Measurements from ENCODE around the gene H19.

The H19 gene

DNA sequence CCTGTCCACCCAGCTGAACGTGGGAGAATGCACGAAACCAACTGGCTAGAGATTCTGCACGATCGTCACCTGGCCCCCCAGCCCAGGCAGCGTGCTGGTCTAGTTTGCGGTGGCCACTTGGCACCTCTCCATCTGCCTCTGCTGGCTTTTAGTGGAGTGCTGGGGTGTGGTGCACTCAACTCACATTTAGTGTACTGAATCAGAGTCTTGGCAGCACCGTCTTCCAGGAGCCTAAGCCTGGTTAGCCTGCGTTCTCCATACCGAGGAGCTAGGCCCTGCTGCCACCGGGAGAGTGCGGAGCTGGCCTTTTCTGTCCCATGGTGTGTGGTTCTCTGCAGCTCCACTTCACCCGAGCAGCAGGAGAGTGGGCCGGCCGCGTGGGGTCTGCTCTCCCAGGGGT lies 47.7 kb downstream of the H19 start:
- TF ChIP-seq EZH2 (IDR thresholded peaks at IDR 0.05; ENCODE audit: borderline replicate concordance, low read length) (no peak), CTCF (IDR thresholded peaks at IDR 0.05; ENCODE audit: low read length) (no peak)
- H3K9me2 ChIP-seq (ENCODE audit: low read depth, low read length): no peaks in the 10 kb centered on the region
- no peaks in the 10 kb centered on the region for H3F3A ChIP-seq (ENCODE audit: insufficient read depth, low read length)
- H3K27ac ChIP-seq (ENCODE audit: low read depth, low read length, poor library complexity, severe bottlenecking): no peak overlapping the region
- no peak overlapping the region for H3K9ac ChIP-seq (ENCODE audit: low read length)
- no peaks in the 10 kb centered on the region for H3K9me3 ChIP-seq (ENCODE audit: low read length)
- H3K4me2 ChIP-seq (ENCODE audit: low read length): no peak overlapping the region
- H3K36me3 ChIP-seq (ENCODE audit: insufficient read depth, low read length): no peaks in the 10 kb centered on the region
- H3K4me1 ChIP-seq (ENCODE audit: insufficient read depth, low read length, severe bottlenecking): no peaks in the 10 kb centered on the region
- H4K20me1 ChIP-seq (ENCODE audit: insufficient read depth, low read length): no peaks in the 10 kb centered on the region
- no peak overlapping the region for H2AFZ ChIP-seq (ENCODE audit: low read length)
- no peaks in the 10 kb centered on the region for H3K27me3 ChIP-seq (ENCODE audit: insufficient read depth, low read length)
- no peaks in the 10 kb centered on the region for H3K79me2 ChIP-seq (ENCODE audit: insufficient read depth, low read length)
- no peak overlapping the region for H3K4me3 ChIP-seq (ENCODE audit: low read depth, low read length, poor library complexity, severe bottlenecking)

GRCh38 chr11:1949302-1949701 lies 48.3 kb downstream of the H19 start:
- Histone ChIP-seq H4K20me1 (ENCODE audit: insufficient read depth, low read length) (no peaks in the 10 kb centered on the region), H3K36me3 (ENCODE audit: insufficient read depth, low read length) (no peaks in the 10 kb centered on the region), H3F3A (ENCODE audit: insufficient read depth, low read length) (no peaks in the 10 kb centered on the region)

GRCh38 chr11:1948389-1948788 lies 49.3 kb downstream of the H19 start:
- no peaks in the 10 kb centered on the region for H3K9me2 ChIP-seq (ENCODE audit: low read depth, low read length)
- H3K9me3 ChIP-seq (ENCODE audit: low read length): no peaks in the 10 kb centered on the region
- no peak overlapping the region for H3K4me2 ChIP-seq (ENCODE audit: low read length)
- no peak overlapping the region for H3K27ac ChIP-seq (ENCODE audit: low read depth, low read length, poor library complexity, severe bottlenecking)
- H3K27me3 ChIP-seq (ENCODE audit: insufficient read depth, low read length): no peaks in the 10 kb centered on the region
- no peaks in the 10 kb centered on the region for H3K36me3 ChIP-seq (ENCODE audit: insufficient read depth, low read length)
- H4K20me1 ChIP-seq (ENCODE audit: insufficient read depth, low read length): no peaks in the 10 kb centered on the region
- no peak overlapping the region for H2AFZ ChIP-seq (ENCODE audit: low read length)
- TF ChIP-seq CTCF (IDR thresholded peaks at IDR 0.05; ENCODE audit: low read length) (no peak), EZH2 (IDR thresholded peaks at IDR 0.05; ENCODE audit: borderline replicate concordance, low read length) (no peak)
- H3F3A ChIP-seq (ENCODE audit: insufficient read depth, low read length): no peaks in the 10 kb centered on the region
- H3K4me1 ChIP-seq (ENCODE audit: insufficient read depth, low read length, severe bottlenecking): no peaks in the 10 kb centered on the region
- H3K9ac ChIP-seq (ENCODE audit: low read length): no peak overlapping the region
- no peaks in the 10 kb centered on the region for H3K79me2 ChIP-seq (ENCODE audit: insufficient read depth, low read length)
- H3K4me3 ChIP-seq (ENCODE audit: low read depth, low read length, poor library complexity, severe bottlenecking): no peak overlapping the region

More at GRCh38 chr11:1949302-1949701, 48.3 kb downstream of the H19 start:
- Histone ChIP-seq H3K9ac (ENCODE audit: low read length) (no peak overlapping the region), H3K27me3 (ENCODE audit: insufficient read depth, low read length) (no peaks in the 10 kb centered on the region), H3K9me3 (ENCODE audit: low read length) (no peaks in the 10 kb centered on the region), H3K79me2 (ENCODE audit: insufficient read depth, low read length) (no peaks in the 10 kb centered on the region), H2AFZ (ENCODE audit: low read length) (no peak overlapping the region), H3K4me3 (ENCODE audit: low read depth, low read length, poor library complexity, severe bottlenecking) (no peak overlapping the region), H3K4me2 (ENCODE audit: low read length) (no peak overlapping the region), H3K9me2 (ENCODE audit: low read depth, low read length) (no peaks in the 10 kb centered on the region), H3K27ac (ENCODE audit: low read depth, low read length, poor library complexity, severe bottlenecking) (no peak overlapping the region), H3K4me1 (ENCODE audit: insufficient read depth, low read length, severe bottlenecking) (no peaks in the 10 kb centered on the region)
- TF ChIP-seq CTCF (IDR thresholded peaks at IDR 0.05; ENCODE audit: low read length) (no peak), EZH2 (IDR thresholded peaks at IDR 0.05; ENCODE audit: borderline replicate concordance, low read length) (no peak)

Measured in OCI-LY1 (cell line).